Endothelial cell of hepatic sinusoid (primary cell): ENCODE data around the gene PAQR7.

ENCODE experiments used
- in situ Hi-C: cut with HindIII; loops from 2 replicates; pipeline ENCODE4 v1.10.0; 2017; ENCODE audit warnings: low sequenced_read_pairs

PAQR7 gene

GRCh38 chr1:25875154-25875855 is at the start of gene PAQR7:
TSS of gene PAQR7 (minus strand) at chr1:25875708. CDS start at chr1:25863839, 11,869 bp downstream.
- in situ Hi-C loops = no loop called here

GRCh38 chr1:25924454-25924853 is 48.9 kb upstream of the PAQR7 start:
- in situ Hi-C loops = no loop called here

GRCh38 chr1:25922971-25923552 is 47.6 kb upstream of the PAQR7 start:
- in situ Hi-C loops = no loop called here

- in situ Hi-C loops = no loop called here
These were observed 46.8 kb upstream of the PAQR7 start for GRCh38 chr1:25922056-25922970.

GRCh38 chr1:25918615-25919014 is 43.1 kb upstream of the PAQR7 start:
- in situ Hi-C loops = no loop called here

- in situ Hi-C loops = no loop called here
These were observed 42.5 kb upstream of the PAQR7 start for GRCh38 chr1:25917996-25918395.

- in situ Hi-C loops = no loop called here
These were observed 41.0 kb upstream of the PAQR7 start for GRCh38 chr1:25916460-25916859.

- in situ Hi-C loops = no loop called here
These were observed 38.8 kb upstream of the PAQR7 start for GRCh38 chr1:25914074-25914995.

GRCh38 chr1:25913206-25913605 is 37.7 kb upstream of the PAQR7 start:
- in situ Hi-C loops = no loop called here

- in situ Hi-C loops = no loop called here
These were observed 36.7 kb upstream of the PAQR7 start for GRCh38 chr1:25912076-25912831.

- in situ Hi-C loops = no loop called here
These were observed 35.7 kb upstream of the PAQR7 start for GRCh38 chr1:25911162-25911561.

GRCh38 chr1:25909040-25909439 is 33.5 kb upstream of the PAQR7 start:
- in situ Hi-C loops = no loop called here

- in situ Hi-C loops = no loop called here
These were observed 32.7 kb upstream of the PAQR7 start for GRCh38 chr1:25908161-25908560.

GRCh38 chr1:25907601-25908000 is 32.1 kb upstream of the PAQR7 start:
- in situ Hi-C loops = no loop called here

- in situ Hi-C loops = no loop called here
These were observed 31.3 kb upstream of the PAQR7 start for GRCh38 chr1:25906644-25907300.

GRCh38 chr1:25905680-25906643 is 30.5 kb upstream of the PAQR7 start, which contains the start of gene STMN1:
TSS of gene STMN1 (minus strand) at chr1:25906419. CDS start at chr1:25904676, 1,743 bp downstream.
- in situ Hi-C loops = no loop called here

GRCh38 chr1:25904943-25905679 is 29.6 kb upstream of the PAQR7 start:
- in situ Hi-C loops = no loop called here
